D721Med (cell line): ENCODE measurements around the gene STAB1.

Experiments
- DNase-seq: peaks from one replicate; pipeline ENCODE4 v3.0.0; 2011; ENCODE audit warnings: low spot score; ENCODE audit not compliant: insufficient read length
- FAIRE-seq: peaks from 2 replicates; lab custom pipeline; 2011; peaks lifted over from hg19 to GRCh38; lab: Jason Lieb, UNC
- TF ChIP-seq, protein P1 (sequence below): IDR thresholded peaks from 2 replicates; pipeline ENCODE4 v1.5.1; 2012; ENCODE audit warnings: mild to moderate bottlenecking, control low read depth; ENCODE audit not compliant: insufficient read depth; ENCODE audit errors: missing control alignments

The STAB1 gene

DNA sequence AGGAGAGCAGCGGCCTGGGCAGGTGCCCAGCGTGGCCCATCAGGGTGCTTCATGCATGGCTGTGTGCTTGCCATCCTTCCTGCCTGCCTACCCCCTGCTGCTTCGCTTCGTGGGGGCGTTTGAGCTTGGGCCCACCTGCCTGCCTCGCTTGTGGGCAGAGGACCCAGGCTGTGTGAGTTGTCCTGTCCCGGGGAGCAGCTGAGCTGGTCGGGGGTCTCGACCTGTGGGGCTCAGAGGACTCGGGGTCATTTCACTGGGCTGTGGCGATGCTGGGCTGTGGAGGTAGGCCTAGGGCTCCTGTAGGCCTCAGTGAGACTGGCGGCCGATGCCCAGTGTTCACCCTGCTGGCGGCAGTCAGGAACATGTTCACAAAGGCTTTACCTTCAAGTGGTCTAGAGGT is 12.1 kb upstream of the STAB1 start:
- DNase-seq (no peak), FAIRE-seq (no peak)
- TF ChIP-seq, protein P1, sequence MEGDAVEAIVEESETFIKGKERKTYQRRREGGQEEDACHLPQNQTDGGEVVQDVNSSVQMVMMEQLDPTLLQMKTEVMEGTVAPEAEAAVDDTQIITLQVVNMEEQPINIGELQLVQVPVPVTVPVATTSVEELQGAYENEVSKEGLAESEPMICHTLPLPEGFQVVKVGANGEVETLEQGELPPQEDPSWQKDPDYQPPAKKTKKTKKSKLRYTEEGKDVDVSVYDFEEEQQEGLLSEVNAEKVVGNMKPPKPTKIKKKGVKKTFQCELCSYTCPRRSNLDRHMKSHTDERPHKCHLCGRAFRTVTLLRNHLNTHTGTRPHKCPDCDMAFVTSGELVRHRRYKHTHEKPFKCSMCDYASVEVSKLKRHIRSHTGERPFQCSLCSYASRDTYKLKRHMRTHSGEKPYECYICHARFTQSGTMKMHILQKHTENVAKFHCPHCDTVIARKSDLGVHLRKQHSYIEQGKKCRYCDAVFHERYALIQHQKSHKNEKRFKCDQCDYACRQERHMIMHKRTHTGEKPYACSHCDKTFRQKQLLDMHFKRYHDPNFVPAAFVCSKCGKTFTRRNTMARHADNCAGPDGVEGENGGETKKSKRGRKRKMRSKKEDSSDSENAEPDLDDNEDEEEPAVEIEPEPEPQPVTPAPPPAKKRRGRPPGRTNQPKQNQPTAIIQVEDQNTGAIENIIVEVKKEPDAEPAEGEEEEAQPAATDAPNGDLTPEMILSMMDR, result no peak

DNA sequence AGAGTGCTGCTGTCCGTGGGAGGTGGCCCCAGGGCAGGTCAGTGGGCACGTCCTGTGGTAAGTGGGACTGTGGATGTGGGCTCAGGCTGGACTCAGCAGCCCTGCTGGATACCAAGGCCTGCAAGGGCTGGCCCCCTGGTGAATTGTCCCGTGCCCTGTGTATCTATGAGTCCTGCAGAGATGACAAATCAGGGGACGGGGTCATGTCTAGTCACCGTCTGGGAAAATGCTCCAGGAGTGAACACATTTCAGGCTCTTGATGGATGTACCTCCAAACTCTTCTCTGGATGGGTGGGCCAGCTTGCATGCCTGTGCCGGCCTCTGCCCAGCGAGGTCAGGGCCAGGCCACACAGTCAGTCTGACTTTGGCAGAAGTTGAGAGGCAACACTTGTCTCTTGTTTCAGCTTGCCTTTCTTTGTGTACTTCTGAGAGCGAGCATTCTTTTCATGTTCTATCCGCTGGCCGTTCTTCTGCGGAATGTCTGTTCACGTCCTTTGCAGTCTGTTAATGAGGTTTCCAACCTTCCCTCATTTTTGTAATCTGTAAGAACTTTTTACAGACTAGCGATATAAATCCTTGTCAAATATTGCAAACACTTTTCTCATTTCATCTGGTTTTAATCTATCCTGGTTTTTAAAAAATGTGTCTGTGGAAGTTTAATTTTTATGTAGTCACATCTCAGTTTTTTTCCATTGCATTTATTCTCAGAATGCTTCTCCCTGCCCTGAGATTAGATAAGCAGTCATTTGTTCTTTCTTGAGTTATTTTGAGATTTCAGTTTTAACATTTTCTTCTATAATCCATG is 11.4 kb upstream of the STAB1 start:
- FAIRE-seq, result peak; percentile 56
- TF ChIP-seq, protein P1, result no peak
- DNase-seq, result no peak

DNA sequence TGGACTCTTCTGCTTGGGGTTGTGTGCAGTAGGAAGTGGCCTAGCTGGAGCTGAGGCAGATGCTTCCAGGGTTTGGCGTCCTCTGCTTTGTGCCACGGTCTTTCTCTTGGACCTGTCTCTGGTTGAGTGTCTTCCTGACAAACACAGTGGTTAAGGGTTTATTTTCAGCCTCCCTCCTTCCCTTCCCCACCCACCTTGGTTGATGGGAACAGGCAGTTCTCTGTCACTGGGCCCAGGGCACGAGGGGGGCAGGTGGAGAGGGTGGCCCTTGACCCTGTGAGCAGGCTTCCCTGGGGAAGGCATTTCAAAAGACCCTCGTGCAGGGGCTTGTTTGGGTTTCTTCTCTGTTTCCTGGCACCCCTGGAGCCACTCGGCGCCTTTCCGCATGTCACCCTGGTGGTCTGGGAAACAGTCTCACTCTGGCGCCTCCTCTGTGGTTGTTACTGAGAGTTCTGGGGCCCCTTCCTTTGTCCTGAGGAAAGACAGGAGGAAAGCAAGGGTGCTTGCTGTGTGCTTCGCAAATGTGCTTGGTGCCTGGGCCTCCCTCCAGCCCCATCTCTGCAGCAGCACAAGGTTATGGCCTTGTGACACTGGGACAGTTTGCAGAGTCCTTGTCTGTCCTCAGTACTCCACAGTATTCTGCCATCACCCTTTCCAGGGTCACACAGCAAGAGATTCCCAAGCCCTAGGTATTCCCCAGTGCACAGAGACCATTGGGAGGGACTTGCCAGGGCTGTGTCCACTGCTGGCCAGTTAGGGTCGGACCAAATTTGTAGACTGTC is 10.3 kb upstream of the STAB1 start:
- TF ChIP-seq, protein P1, result no peak
- DNase-seq (no peak), FAIRE-seq (no peak)

DNA sequence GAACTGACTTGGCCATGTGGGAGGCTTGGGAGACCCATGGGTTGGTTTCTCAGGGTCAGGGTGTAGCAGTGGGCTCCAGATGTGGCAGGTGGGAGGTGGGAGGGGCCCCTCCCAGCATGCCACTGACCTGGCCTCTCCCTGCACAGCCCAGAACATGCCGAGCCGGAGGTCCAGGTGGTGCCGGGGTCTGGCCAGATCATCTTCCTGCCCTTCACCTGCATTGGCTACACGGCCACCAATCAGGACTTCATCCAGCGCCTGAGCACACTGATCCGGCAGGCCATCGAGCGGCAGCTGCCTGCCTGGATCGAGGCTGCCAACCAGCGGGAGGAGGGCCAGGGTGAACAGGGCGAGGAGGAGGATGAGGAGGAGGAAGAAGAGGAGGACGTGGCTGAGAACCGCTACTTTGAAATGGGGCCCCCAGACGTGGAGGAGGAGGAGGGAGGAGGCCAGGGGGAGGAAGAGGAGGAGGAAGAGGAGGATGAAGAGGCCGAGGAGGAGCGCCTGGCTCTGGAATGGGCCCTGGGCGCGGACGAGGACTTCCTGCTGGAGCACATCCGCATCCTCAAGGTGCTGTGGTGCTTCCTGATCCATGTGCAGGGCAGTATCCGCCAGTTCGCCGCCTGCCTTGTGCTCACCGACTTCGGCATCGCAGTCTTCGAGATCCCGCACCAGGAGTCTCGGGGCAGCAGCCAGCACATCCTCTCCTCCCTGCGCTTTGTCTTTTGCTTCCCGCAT is 7.9 kb upstream of the STAB1 start:
- TF ChIP-seq, protein P1, result no peak
- no peak for DNase-seq
- no peak for FAIRE-seq

DNA sequence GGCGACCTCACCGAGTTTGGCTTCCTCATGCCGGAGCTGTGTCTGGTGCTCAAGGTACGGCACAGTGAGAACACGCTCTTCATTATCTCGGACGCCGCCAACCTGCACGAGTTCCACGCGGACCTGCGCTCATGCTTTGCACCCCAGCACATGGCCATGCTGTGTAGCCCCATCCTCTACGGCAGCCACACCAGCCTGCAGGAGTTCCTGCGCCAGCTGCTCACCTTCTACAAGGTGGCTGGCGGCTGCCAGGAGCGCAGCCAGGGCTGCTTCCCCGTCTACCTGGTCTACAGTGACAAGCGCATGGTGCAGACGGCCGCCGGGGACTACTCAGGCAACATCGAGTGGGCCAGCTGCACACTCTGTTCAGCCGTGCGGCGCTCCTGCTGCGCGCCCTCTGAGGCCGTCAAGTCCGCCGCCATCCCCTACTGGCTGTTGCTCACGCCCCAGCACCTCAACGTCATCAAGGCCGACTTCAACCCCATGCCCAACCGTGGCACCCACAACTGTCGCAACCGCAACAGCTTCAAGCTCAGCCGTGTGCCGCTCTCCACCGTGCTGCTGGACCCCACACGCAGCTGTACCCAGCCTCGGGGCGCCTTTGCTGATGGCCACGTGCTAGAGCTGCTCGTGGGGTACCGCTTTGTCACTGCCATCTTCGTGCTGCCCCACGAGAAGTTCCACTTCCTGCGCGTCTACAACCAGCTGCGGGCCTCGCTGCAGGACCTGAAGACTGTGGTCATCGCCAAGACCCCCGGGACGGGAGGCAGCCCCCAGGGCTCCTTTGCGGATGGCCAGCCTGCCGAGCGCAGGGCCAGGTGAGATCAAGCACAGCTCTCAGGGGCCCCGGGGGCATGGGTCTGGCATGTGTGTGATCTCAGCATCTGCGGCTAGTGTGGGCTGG is 7.1 kb upstream of the STAB1 start:
- no peak for FAIRE-seq
- no peak for DNase-seq
- TF ChIP-seq, protein P1, result no peak

DNA sequence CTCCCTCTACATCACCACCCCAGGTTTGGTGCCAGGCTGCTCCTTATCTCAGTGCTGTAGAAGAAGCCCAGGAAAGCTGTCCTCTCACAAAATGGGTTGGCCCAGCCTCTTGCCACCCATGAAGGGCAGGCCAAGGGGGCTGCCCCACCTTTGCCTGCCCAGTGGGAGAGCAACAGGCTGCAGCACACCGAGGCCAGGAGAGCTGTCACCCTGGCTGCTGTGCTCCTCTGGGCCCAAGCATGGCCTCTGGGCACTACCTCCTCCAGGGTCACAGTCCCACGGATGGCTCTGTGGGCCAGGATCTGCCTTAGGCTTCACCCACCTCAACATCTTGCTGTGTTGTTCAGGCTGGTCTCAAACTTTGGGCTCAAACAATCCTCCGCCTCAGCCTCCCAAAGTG is 6.4 kb upstream of the STAB1 start:
- DNase-seq (no peak), FAIRE-seq (no peak)
- TF ChIP-seq, protein P1, result no peak
